Measurements from ENCODE around the gene ANXA2. TPM values are rescaled to one million over a fixed set of nuclear protein-coding genes. Genes with fewer than 3 reads are reported as not detected.

ANXA2 gene
- total RNA-seq, 4 donors from 2014 or later, result 376 to 811 (median 549) TPM

DNA sequence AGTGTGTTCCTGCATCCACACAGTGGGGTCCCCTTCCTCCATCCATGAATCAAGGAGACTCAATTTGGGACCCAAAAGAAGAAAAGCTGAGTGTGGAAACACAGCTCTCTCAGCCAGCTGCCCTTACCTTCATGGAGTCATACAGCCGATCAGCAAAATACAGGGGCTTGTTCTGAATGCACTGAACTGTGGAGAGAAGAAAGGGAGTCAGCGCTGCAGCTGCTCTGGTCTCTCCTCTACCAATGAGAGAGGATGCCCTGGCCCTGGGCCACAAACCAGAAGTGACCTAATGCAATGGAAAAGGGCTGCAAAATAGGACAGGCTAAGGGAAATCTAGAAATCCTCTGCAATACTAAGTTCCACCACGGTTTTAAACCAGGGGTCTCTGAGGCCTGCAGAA lies 46.7 kb downstream of the ANXA2 start:
- H3K4me1 ChIP-seq, result no peaks in the 10 kb centered on the region
- no peaks in the 10 kb centered on the region for H3K36me3 ChIP-seq
- TF ChIP-seq, protein P1, sequence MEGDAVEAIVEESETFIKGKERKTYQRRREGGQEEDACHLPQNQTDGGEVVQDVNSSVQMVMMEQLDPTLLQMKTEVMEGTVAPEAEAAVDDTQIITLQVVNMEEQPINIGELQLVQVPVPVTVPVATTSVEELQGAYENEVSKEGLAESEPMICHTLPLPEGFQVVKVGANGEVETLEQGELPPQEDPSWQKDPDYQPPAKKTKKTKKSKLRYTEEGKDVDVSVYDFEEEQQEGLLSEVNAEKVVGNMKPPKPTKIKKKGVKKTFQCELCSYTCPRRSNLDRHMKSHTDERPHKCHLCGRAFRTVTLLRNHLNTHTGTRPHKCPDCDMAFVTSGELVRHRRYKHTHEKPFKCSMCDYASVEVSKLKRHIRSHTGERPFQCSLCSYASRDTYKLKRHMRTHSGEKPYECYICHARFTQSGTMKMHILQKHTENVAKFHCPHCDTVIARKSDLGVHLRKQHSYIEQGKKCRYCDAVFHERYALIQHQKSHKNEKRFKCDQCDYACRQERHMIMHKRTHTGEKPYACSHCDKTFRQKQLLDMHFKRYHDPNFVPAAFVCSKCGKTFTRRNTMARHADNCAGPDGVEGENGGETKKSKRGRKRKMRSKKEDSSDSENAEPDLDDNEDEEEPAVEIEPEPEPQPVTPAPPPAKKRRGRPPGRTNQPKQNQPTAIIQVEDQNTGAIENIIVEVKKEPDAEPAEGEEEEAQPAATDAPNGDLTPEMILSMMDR (IDR thresholded peaks at IDR 0.05), result no peak
- no peak for TF ChIP-seq POLR2A (IDR thresholded peaks at IDR 0.05)
- no peaks in the 10 kb centered on the region for H3K9me3 ChIP-seq
- DNase-seq, result no peak
- no peak overlapping the region for H3K27ac ChIP-seq
- no peaks in the 10 kb centered on the region for H3K27me3 ChIP-seq
- intact Hi-C loops (cut with DNase I; ENCODE audit: low total_unique reads), result no loop called here
- H3K4me3 ChIP-seq, result no peak overlapping the region

GRCh38 chr15:60350108-60350507 lies 47.7 kb downstream of the ANXA2 start:
- H3K36me3 ChIP-seq, result no peaks in the 10 kb centered on the region
- no peak for TF ChIP-seq POLR2A (IDR thresholded peaks at IDR 0.05)
- TF ChIP-seq, protein P1 (IDR thresholded peaks at IDR 0.05), result no peak
- H3K4me1 ChIP-seq, result no peaks in the 10 kb centered on the region
- no peaks in the 10 kb centered on the region for H3K27me3 ChIP-seq
- H3K27ac ChIP-seq, result no peak overlapping the region
- no peak overlapping the region for H3K4me3 ChIP-seq
- intact Hi-C loops (cut with DNase I; ENCODE audit: low total_unique reads), result no loop called here
- no peaks in the 10 kb centered on the region for H3K9me3 ChIP-seq
- DNase-seq, result no peak

DNA sequence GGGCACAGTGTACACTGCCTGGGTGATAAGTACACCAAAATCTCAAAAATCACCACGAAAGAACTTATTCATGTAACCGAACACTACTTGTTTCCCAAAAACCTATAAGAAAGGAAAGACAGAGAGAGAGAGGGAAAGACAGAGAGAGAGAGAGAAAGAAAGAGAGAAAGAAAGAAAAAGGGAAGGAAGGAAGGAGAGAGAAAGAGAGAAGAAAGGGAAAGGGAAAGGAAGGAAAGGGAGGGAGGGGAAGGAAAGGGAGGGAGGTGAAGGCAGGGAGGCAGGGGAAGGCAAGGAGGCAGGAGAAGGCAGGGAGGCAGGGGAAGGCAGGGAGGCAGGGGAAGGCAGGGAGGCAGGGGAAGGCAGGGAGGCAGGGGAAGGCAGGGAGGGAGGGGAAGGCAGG lies 48.2 kb downstream of the ANXA2 start:
- H3K4me3 ChIP-seq, result no peak overlapping the region
- H3K36me3 ChIP-seq, result no peaks in the 10 kb centered on the region
- no peaks in the 10 kb centered on the region for H3K9me3 ChIP-seq
- no peaks in the 10 kb centered on the region for H3K4me1 ChIP-seq
- TF ChIP-seq POLR2A (IDR thresholded peaks at IDR 0.05), result no peak
- TF ChIP-seq, protein P1 (IDR thresholded peaks at IDR 0.05), result no peak
- DNase-seq, result no peak
- intact Hi-C loops (cut with DNase I; ENCODE audit: low total_unique reads), result no loop called here
- H3K27me3 ChIP-seq, result no peaks in the 10 kb centered on the region
- H3K27ac ChIP-seq, result no peak overlapping the region

- Histone ChIP-seq H3K27me3 (no peaks in the 10 kb centered on the region), H3K4me3 (no peak overlapping the region), H3K36me3 (no peaks in the 10 kb centered on the region), H3K27ac (no peak overlapping the region), H3K4me1 (no peaks in the 10 kb centered on the region), H3K9me3 (no peaks in the 10 kb centered on the region)
- no peak for DNase-seq
- intact Hi-C loops (cut with DNase I; ENCODE audit: low total_unique reads), result no loop called here
- TF ChIP-seq, protein P1 (IDR thresholded peaks at IDR 0.05), result no peak
- no peak for TF ChIP-seq POLR2A (IDR thresholded peaks at IDR 0.05)
Observed at GRCh38 chr15:60347480-60348049, 50.2 kb downstream of the ANXA2 start.

DNA sequence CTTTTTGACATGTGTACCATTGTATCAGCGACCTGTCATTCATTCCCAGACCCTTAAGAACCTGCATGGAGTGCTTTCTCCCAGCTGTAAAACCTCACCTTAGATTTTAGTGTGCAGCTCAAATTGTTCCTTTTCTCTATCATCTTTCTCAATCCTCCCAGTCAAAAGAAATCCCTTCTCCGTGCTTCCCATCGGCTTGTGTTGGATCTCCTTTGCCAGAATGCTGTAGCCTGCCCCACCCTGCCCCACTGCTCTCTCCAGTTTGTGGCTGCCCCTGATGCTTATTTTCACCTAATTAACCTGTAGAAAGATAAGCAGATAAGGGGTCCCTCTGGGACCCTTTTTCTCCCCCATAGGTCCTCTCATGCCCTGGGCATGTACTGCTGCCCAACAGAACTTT lies 51.1 kb downstream of the ANXA2 start:
- DNase-seq, result no peak
- H3K27ac ChIP-seq, result no peak overlapping the region
- H3K4me3 ChIP-seq, result no peak overlapping the region
- intact Hi-C loops (cut with DNase I; ENCODE audit: low total_unique reads), result no loop called here
- no peaks in the 10 kb centered on the region for H3K36me3 ChIP-seq
- H3K27me3 ChIP-seq, result no peaks in the 10 kb centered on the region
- no peak for TF ChIP-seq POLR2A (IDR thresholded peaks at IDR 0.05)
- TF ChIP-seq, protein P1 (IDR thresholded peaks at IDR 0.05), result no peak
- H3K9me3 ChIP-seq, result no peaks in the 10 kb centered on the region
- H3K4me1 ChIP-seq, result no peaks in the 10 kb centered on the region
